Muscle layer of colon (tissue), 2 donors: ENCODE measurements around the gene LSM12.

Experiments used
- H3K27ac ChIP-seq: one replicate; pipeline ENCODE4 v1.7.0; 2013; ENCODE audit warnings: low read depth, mild to moderate bottlenecking, low read length, moderate library complexity
- H3K27me3 ChIP-seq, 2 donors: one replicate each; pipeline ENCODE4 v1.7.0; 2013; ENCODE audit warnings: low read length in 2 of 2, mild to moderate bottlenecking in 2 of 2; ENCODE audit not compliant: insufficient read depth in 2 of 2, control insufficient read depth in 1 of 2
- H3K36me3 ChIP-seq: one replicate; pipeline ENCODE4 v1.7.0; 2013; ENCODE audit warnings: mild to moderate bottlenecking, low read length; ENCODE audit not compliant: insufficient read depth
- H3K4me1 ChIP-seq: one replicate; pipeline ENCODE4 v1.7.0; 2013; ENCODE audit warnings: mild to moderate bottlenecking, low read length; ENCODE audit not compliant: insufficient read depth
- H3K4me3 ChIP-seq, 2 donors: one replicate each; pipeline ENCODE4 v1.7.0; 2013; ENCODE audit warnings: low read length in 2 of 2, low read depth in 1 of 2, mild to moderate bottlenecking in 1 of 2, moderate library complexity in 1 of 2
- H3K9ac ChIP-seq: one replicate; pipeline ENCODE4 v1.7.0; 2013; ENCODE audit warnings: low read length
- H3K9me3 ChIP-seq: one replicate; pipeline ENCODE4 v1.7.0; 2013; ENCODE audit warnings: mild to moderate bottlenecking, low read length
- donor health status: abdominal sarcoma.
- donor health status: Adenocarcinoma of cecum.

LSM12 gene

GRCh38 chr17:44071198-44071520 lies 4.7 kb upstream of the LSM12 start:
- Histone ChIP-seq H3K27ac (peak overlapping the region; percentile 76), H3K36me3 (peaks cover 23% of the 10 kb centered on the region), H3K4me3 (peak overlapping the region; percentile 75 to 87), H3K27me3 (no peaks in the 10 kb centered on the region), H3K9me3 (no peaks in the 10 kb centered on the region), H3K4me1 (peaks cover 26% of the 10 kb centered on the region), H3K9ac (peak overlapping the region; percentile 19)

GRCh38 chr17:44070455-44071197 lies 4.2 kb upstream of the LSM12 start, which contains the start of gene G6PC3:
Gene G6PC3 (plus strand): TSS chr17:44070735. CDS start chr17:44070966, 231 bp downstream.
- Histone ChIP-seq H3K36me3 (peaks cover 18% of the 10 kb centered on the region), H3K4me1 (peaks cover 30% of the 10 kb centered on the region), H3K27me3 (no peaks in the 10 kb centered on the region)

GRCh38 chr17:44069974-44070454 lies 3.5 kb upstream of the LSM12 start:
- no peaks in the 10 kb centered on the region for H3K9me3 ChIP-seq
- H3K4me3 ChIP-seq: peak overlapping the region; percentile 44 to 87
- peak overlapping the region; percentile 59 for H3K9ac ChIP-seq
- no peaks in the 10 kb centered on the region for H3K27me3 ChIP-seq
- H3K36me3 ChIP-seq: peaks cover 12% of the 10 kb centered on the region
- peaks cover 34% of the 10 kb centered on the region for H3K4me1 ChIP-seq
- H3K27ac ChIP-seq: peak overlapping the region; percentile 76

More at GRCh38 chr17:44070455-44071197, 4.2 kb upstream of the LSM12 start, which contains the start of gene G6PC3:
- H3K4me3 ChIP-seq: peak within 1 kb of the TSS; percentile 75 to 87
- H3K9ac ChIP-seq: peak within 1 kb of the TSS; percentile 59
- H3K9me3 ChIP-seq: no peaks in the 10 kb centered on the region
- H3K27ac ChIP-seq: peak within 1 kb of the TSS; percentile 76

GRCh38 chr17:44067545-44067940 lies 1.1 kb upstream of the LSM12 start:
- Histone ChIP-seq H3K9ac (no peak overlapping the region), H3K27ac (peak overlapping the region; percentile 24), H3K36me3 (peaks cover 8% of the 10 kb centered on the region), H3K4me1 (peaks cover 34% of the 10 kb centered on the region), H3K27me3 (no peaks in the 10 kb centered on the region), H3K4me3 (no peak overlapping the region), H3K9me3 (no peaks in the 10 kb centered on the region)

- H3K27ac ChIP-seq: peak overlapping the region; percentile 94
- H3K4me3 ChIP-seq: peak overlapping the region; percentile 77 to 93
- no peaks in the 10 kb centered on the region for H3K27me3 ChIP-seq
- peak overlapping the region; percentile 96 for H3K9ac ChIP-seq
- no peaks in the 10 kb centered on the region for H3K9me3 ChIP-seq
- H3K4me1 ChIP-seq: peaks cover 18% of the 10 kb centered on the region
- H3K36me3 ChIP-seq: peaks cover 14% of the 10 kb centered on the region
Observed at GRCh38 chr17:44065668-44066203, 735 bp downstream of the LSM12 start.

GRCh38 chr17:44063704-44064639 lies 2.5 kb downstream of the LSM12 start:
- Histone ChIP-seq H3K27me3 (no peaks in the 10 kb centered on the region), H3K4me1 (peaks cover 13% of the 10 kb centered on the region), H3K27ac (no peak overlapping the region), H3K4me3 (no peak overlapping the region), H3K9ac (no peak overlapping the region), H3K9me3 (no peaks in the 10 kb centered on the region), H3K36me3 (peaks cover 22% of the 10 kb centered on the region)

- H3K27me3 ChIP-seq: no peaks in the 10 kb centered on the region
- H3K36me3 ChIP-seq: peaks cover 28% of the 10 kb centered on the region
- H3K4me1 ChIP-seq: peaks cover 13% of the 10 kb centered on the region
- H3K4me3 ChIP-seq: no peak overlapping the region
- no peak overlapping the region for H3K9ac ChIP-seq
- H3K27ac ChIP-seq: no peak overlapping the region
- no peaks in the 10 kb centered on the region for H3K9me3 ChIP-seq
Observed at GRCh38 chr17:44062871-44063270, 3.6 kb downstream of the LSM12 start.

- H3K27ac ChIP-seq: no peak overlapping the region
- H3K9me3 ChIP-seq: no peaks in the 10 kb centered on the region
- peaks cover 8% of the 10 kb centered on the region for H3K4me1 ChIP-seq
- no peak overlapping the region for H3K9ac ChIP-seq
- no peaks in the 10 kb centered on the region for H3K27me3 ChIP-seq
- peaks cover 28% of the 10 kb centered on the region for H3K36me3 ChIP-seq
- H3K4me3 ChIP-seq: no peak overlapping the region
Observed at GRCh38 chr17:44061446-44061845, 5.0 kb downstream of the LSM12 start.

GRCh38 chr17:44059101-44059892 lies 7.2 kb downstream of the LSM12 start:
- no peak overlapping the region for H3K4me3 ChIP-seq
- H3K27me3 ChIP-seq: no peaks in the 10 kb centered on the region
- peaks cover 28% of the 10 kb centered on the region for H3K36me3 ChIP-seq
- H3K9ac ChIP-seq: no peak overlapping the region
- H3K27ac ChIP-seq: no peak overlapping the region
- no peaks in the 10 kb centered on the region for H3K9me3 ChIP-seq
- H3K4me1 ChIP-seq: no peaks in the 10 kb centered on the region

- Histone ChIP-seq H3K9ac (no peak overlapping the region), H3K36me3 (peaks cover 28% of the 10 kb centered on the region), H3K4me3 (no peak overlapping the region), H3K27me3 (no peaks in the 10 kb centered on the region), H3K9me3 (no peaks in the 10 kb centered on the region), H3K27ac (no peak overlapping the region), H3K4me1 (peaks cover 6% of the 10 kb centered on the region)
Observed at GRCh38 chr17:44053125-44053872, 13.2 kb downstream of the LSM12 start.
